ENCODE data around the gene NANOG. TPM values are rescaled to one million over a fixed set of nuclear protein-coding genes. Genes with fewer than 3 reads are reported as not detected.

Gene NANOG
- total and polyA plus RNA-seq, 2 donors (not counting 3 experiments of a cell fraction or from before 2014, with no cell fraction given) = 0.03 TPM; not detected in 1

DNA sequence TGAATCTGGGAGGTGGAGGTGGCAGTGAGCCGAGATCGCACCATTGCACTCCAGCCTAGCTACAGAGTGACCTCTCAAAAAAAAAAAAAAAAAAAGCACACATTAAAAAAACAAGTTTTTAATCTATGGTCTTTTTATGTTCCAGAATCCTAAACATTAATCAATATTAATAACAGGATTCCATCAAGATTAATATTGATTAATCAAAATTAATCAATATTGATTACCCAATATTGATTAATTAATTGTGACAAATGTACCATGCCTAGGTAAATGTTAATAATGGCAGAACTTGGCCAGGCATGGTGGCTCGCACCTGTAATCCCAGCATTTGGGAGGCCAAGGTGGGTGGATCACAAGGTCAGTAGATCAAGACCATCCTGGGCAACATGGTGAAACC is 7.9 kb upstream of the NANOG start:
- Histone ChIP-seq H3K9me1 (replicated peaks; ENCODE audit: control insufficient read depth, extremely low read depth, insufficient read depth, low read length) (no peaks in the 10 kb centered on the region), H3K79me2 (ENCODE audit: control insufficient read depth, insufficient read depth, low read length) (no peaks in the 10 kb centered on the region), H3K4me2 (ENCODE audit: insufficient read depth, low read length) (no peak overlapping the region), H3K27me3 (ENCODE audit: control insufficient read depth in 2 of 2, insufficient read depth in 2 of 2, low read length in 2 of 2) (peaks cover 0 to 2% of the 10 kb centered on the region in 2 experiments), H3K9me3 (replicated peaks; ENCODE audit: control insufficient read depth, insufficient read depth, low read length) (no peaks in the 10 kb centered on the region), H3K4me1 (ENCODE audit: control insufficient read depth, extremely low read depth, insufficient read depth, low read length) (no peaks in the 10 kb centered on the region), H2AFZ (ENCODE audit: low read depth, low read length) (no peak overlapping the region), H3K4me3 (replicated peaks in 1 of 3; ENCODE audit: insufficient read depth in 1 of 3, low read depth in 1 of 3, low read length in 3 of 3) (no peak overlapping the region), H3K27ac (ENCODE audit: insufficient read depth, low read depth, low read length) (no peak overlapping the region), H4K20me1 (replicated peaks; ENCODE audit: control insufficient read depth, extremely low read depth, insufficient read depth, low read length) (no peaks in the 10 kb centered on the region), H3K36me3 (ENCODE audit: control insufficient read depth in 2 of 2, extremely low read depth in 1 of 2, insufficient read depth in 2 of 2, low read length in 2 of 2) (no peaks in the 10 kb centered on the region), H3K9ac (replicated peaks; ENCODE audit: extremely low read depth, insufficient read depth, low read length) (no peak overlapping the region)
- CTCF ChIA-PET = interaction anchor here (0.9 kb wide), 1 partner anchor 26 kb away, joined by 3 read pairs; no protein-coding TSS in a partner anchor
- intact Hi-C loops (cut with micrococcal nuclease) (no loop called here), dilution Hi-C loops (cut with MboI; ENCODE audit: extremely low pct_ligation_motif_present, low sequenced_read_pairs) (no loop called here)
- no peak for FAIRE-seq
- TF ChIP-seq POLR2AphosphoS5 (IDR thresholded peaks at IDR 0.05; ENCODE audit: insufficient read depth, low read depth, low read length) (no peak), MYC (IDR thresholded peaks at IDR 0.05; ENCODE audit: low read depth, low read length) (no peak), JUN (IDR thresholded peaks at IDR 0.05; ENCODE audit: borderline replicate concordance, insufficient read depth, insufficient read length, low read depth) (no peak), POLR2A (IDR thresholded peaks at IDR 0.05; ENCODE audit: low read depth, low read length) (no peak), EZH2 (IDR thresholded peaks at IDR 0.05; ENCODE audit: borderline replicate concordance, low read depth, low read length, severe bottlenecking) (no peak), FOS (IDR thresholded peaks at IDR 0.05; ENCODE audit: borderline replicate concordance, insufficient read depth, low read length) (no peak), GATA2 (IDR thresholded peaks at IDR 0.05; ENCODE audit: insufficient read depth, insufficient read length, low read depth, low read length) (no peak)
- TF ChIP-seq, protein P1, sequence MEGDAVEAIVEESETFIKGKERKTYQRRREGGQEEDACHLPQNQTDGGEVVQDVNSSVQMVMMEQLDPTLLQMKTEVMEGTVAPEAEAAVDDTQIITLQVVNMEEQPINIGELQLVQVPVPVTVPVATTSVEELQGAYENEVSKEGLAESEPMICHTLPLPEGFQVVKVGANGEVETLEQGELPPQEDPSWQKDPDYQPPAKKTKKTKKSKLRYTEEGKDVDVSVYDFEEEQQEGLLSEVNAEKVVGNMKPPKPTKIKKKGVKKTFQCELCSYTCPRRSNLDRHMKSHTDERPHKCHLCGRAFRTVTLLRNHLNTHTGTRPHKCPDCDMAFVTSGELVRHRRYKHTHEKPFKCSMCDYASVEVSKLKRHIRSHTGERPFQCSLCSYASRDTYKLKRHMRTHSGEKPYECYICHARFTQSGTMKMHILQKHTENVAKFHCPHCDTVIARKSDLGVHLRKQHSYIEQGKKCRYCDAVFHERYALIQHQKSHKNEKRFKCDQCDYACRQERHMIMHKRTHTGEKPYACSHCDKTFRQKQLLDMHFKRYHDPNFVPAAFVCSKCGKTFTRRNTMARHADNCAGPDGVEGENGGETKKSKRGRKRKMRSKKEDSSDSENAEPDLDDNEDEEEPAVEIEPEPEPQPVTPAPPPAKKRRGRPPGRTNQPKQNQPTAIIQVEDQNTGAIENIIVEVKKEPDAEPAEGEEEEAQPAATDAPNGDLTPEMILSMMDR (IDR thresholded peaks at IDR 0.05; ENCODE audit: extremely low read depth in 1 of 2, insufficient read depth in 1 of 2, low read depth in 1 of 2, low read length in 2 of 2) = no peak
- TF ChIP-seq, protein P2, sequence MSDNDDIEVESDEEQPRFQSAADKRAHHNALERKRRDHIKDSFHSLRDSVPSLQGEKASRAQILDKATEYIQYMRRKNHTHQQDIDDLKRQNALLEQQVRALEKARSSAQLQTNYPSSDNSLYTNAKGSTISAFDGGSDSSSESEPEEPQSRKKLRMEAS (IDR thresholded peaks at IDR 0.05; ENCODE audit: insufficient read depth, insufficient read length) = no peak
- no TSS peak for BruUV-seq (replicated peaks)
- no peak for DNase-seq (ENCODE audit: low read depth, low spot score)
- POLR2A ChIA-PET = no interaction called here
